PC-3 (cell line): ENCODE results near the gene TBK1.

Experiments
- CTCF ChIP-seq: fragments of 300-600 bp; sonication (generic); conservative IDR thresholded peaks from 2 replicates; pipeline ENCODE4 v1.5.1; 2017; ENCODE audit warnings: antibody characterized with exemption, low read depth, mild to moderate bottlenecking, low read length
- EZH2 ChIP-seq: fragments of 300-600 bp; sonication (generic); IDR thresholded peaks from one replicate; pipeline ENCODE4 v1.6.1; 2017; ENCODE audit warnings: antibody characterized with exemption, mild to moderate bottlenecking, low read length; ENCODE audit not compliant: unreplicated experiment
- EZH2phosphoT487 ChIP-seq: fragments of 300-600 bp; sonication (generic); IDR thresholded peaks from 2 replicates; pipeline ENCODE4 v1.6.1; 2018; ENCODE audit warnings: mild to moderate bottlenecking, antibody characterized with exemption, low read length, borderline replicate concordance

GRCh38 chr12:64446295-64446694 lies 5.6 kb upstream of the TBK1 start:
- TF ChIP-seq CTCF (no peak), EZH2 (no peak), EZH2phosphoT487 (no peak)
